ENCODE measurements around the gene ERBB2.
"Not testable (repeated sequence)": the region's sequence is repeated elsewhere in the genome, so short reads cannot be mapped to it uniquely, and the experiment has no call there.

Gene ERBB2

DNA sequence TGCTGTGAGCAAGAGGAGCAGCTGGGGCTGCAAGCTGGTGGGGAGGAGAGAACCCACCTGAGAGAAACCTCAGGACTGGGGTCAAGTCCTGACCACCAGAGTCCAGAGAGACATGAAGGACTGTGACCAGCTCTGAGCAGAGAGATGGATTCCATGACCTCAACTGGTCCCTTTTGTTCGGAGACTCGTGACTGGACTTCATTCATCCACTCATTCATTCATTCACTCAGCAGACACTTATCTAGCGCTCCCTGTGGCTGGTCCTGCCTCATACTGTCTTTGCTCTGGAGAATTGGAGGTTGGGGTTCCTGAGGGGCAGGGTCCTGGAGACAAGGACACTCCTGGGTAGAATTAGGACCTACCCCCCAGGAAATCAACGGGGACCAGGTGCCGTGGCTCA is 4.0 kb downstream of the ERBB2 start:
- DNase-seq (ENCODE audit: low read depth) = no peak

DNA sequence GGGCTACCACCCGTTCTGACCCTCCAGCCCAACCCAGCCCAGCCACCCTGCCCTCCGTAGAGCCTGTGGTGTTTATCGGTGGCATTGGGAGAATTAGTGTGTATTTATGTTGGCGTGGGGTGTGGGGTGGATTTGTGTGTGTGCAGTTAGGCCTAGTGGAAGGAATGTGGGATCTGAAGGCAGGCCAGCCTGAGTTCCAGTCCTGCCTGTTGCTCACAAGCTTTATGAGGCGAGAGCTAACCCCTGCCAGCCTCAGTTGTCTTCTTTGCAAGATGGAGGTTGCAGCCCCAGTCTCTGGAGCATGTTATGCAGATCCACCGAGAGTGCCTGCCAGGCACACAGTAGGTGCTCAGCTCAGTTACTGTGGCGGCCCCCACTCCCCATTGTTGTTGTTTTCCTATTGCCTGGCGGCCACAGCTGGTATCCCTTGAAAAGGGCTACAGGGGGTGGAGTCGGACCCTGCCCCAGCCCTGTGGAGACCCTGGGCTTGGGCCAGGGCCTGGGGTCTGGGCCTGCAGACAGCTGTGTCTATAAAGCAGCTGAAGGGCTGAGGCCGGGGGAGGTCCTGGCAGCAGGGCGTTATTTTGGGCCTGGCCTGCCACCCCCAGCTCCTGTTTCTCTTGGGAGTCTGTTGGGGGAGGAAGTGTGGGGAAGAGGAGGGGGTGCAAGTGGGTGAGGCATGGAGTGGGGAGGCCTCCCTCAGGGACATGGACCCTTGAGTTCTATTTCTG is 5.1 kb downstream of the ERBB2 start:
- DNase-seq (ENCODE audit: low read depth) = no peak

DNA sequence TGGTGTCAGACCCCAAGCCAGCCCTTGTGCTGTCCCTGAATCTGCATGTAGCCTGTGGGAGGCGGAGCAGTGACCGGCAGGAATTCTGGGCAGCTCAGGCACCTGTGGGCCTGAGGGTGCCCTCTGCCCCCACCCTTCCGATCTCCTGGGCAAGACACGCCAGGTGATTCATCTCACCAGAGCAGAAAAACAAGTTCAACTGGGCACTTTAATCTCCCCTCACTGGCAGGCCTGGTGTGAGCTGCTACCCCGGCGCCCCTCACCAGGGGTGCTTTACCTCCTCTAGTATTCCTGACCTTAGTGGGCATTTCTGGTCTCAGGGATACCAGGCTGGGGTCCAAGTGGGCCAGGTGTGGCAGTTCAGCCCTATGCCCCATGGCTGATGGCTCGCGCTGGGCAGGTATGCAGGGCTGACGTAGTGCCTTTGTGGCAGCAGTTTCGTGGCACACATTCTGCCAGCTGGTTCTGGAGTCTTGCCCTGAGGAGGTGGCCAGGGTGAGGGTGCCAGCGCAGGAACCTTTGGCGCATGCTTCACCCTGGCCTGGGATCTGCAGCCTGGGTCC is 6.0 kb downstream of the ERBB2 start:
- DNase-seq (ENCODE audit: low read depth) = no peak

DNA sequence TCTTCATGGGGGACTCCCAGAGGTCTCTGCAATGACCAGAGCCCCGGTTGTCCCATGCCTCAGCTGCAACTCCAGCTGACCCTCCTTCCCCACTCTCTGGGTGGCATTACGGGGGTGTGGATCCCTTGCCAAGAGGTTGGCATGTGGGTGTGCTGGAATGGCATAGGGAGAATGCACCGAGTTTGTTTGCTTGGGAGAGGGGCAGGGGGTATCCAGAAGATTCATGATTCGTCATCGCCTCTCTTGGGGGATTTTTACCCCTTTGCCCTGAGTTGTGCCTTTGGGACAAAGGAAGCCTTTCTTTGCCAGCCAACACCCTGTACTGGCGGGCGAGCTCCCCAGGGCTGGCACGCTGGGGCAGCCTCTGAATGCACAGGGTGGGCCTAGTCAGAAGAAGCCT is 6.5 kb downstream of the ERBB2 start:
- no peak for DNase-seq (ENCODE audit: low read depth)

DNA sequence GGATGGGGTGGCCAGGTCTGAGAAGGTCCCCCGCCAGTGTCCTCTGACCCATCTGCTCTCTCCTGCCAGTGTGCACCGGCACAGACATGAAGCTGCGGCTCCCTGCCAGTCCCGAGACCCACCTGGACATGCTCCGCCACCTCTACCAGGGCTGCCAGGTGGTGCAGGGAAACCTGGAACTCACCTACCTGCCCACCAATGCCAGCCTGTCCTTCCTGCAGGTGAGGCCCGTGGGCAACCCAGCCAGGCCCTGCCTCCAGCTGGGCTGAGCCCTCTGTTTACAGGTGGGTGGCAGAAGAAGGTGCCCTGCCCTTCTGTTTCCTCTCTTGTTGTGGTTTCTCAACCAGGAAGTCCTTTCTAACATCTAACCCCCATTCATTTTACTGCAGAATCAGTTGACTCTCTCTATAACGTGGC is 7.1 kb downstream of the ERBB2 start:
- no peak for DNase-seq (ENCODE audit: low read depth)

DNA sequence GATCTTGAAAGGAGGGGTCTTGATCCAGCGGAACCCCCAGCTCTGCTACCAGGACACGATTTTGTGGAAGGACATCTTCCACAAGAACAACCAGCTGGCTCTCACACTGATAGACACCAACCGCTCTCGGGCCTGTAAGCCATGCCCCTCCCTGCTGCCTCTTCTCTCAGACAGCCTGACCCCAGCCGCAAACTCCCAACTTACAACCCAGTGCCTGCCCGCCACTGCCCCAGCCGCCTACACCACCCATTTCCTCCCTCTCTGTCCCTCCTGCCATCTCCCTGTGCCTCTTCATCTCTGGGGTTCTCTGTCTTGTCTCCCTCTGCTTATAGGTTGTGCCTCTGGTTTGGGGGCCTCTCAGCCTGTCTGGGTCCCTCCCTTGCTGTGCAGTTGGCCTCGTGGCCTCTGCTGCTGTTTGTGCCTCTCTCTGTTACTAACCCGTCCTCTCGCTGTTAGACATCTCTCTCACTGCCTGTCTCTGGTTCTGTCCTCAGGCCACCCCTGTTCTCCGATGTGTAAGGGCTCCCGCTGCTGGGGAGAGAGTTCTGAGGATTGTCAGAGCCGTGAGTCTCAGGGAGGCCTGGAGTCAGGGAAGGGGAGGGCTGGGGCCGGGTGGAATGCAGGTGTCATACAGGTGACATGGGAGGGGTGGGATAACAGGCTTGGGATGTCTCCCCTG is 9.6 kb downstream of the ERBB2 start:
- DNase-seq (ENCODE audit: low read depth) = no peak

DNA sequence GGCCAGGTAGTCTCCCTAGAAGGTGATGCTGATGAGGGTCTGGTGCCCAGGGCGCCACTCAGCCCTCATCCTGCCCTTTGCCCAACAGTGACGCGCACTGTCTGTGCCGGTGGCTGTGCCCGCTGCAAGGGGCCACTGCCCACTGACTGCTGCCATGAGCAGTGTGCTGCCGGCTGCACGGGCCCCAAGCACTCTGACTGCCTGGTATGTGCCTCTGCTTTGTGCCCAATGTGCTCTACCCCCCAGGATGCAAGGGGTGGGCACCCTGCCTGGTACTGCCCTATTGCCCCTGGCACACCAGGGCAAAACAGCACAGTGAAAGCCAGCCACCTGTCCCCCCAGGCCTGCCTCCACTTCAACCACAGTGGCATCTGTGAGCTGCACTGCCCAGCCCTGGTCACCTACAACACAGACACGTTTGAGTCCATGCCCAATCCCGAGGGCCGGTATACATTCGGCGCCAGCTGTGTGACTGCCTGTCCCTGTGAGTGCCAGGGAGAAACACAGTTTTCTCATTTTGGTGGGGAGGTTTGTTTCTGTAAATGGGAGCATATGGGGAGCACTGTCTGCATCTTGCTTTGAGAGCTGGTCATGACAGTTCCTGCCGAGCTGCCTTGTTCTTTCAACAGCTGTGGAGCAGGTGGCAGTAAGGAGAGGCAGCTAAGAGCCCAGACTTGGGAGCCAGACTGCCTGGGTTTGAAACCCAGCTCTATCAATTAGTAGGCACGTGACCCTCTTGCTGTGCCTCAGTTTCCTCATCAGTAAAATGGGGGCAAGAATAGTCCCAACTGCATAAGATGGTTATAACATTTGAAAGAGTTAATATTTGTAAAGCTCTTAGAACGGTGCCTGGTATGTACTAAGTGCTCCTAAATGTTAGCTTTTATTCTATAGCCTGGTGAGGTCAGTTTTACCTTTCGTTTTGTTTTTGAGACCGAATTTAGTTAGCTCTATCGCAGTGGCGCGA is 10.4 kb downstream of the ERBB2 start:
- DNase-seq (ENCODE audit: low read depth) = no peak

DNA sequence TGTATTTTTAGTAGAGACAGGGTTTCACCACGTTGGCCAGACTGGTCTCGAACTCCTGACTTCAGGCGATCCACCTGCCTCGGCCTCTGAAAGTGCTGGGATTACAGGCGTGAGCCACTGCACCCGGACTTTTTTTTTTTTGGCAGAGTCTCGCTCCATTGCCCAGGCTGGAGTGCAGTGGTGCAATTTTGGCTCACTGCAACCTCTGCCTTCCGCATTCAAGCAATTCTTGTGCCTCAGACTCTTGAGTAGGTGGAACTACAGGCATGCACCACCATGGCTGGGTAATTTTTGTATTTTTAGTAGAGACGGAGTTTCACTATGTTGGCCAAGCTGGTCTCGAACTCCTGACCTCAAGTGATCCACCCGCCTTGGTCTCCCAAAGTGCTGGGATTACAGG is 11.2 kb downstream of the ERBB2 start:
- not testable (repeated sequence) for DNase-seq (ENCODE audit: low read depth)

DNA sequence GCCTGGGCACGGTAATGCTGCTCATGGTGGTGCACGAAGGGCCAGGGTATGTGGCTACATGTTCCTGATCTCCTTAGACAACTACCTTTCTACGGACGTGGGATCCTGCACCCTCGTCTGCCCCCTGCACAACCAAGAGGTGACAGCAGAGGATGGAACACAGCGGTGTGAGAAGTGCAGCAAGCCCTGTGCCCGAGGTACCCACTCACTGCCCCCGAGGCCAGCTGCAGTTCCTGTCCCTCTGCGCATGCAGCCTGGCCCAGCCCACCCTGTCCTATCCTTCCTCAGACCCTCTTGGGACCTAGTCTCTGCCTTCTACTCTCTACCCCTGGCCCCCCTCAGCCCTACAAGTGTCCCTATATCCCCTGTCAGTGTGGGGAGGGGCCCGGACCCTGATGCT is 12.0 kb downstream of the ERBB2 start:
- no peak for DNase-seq (ENCODE audit: low read depth)

DNA sequence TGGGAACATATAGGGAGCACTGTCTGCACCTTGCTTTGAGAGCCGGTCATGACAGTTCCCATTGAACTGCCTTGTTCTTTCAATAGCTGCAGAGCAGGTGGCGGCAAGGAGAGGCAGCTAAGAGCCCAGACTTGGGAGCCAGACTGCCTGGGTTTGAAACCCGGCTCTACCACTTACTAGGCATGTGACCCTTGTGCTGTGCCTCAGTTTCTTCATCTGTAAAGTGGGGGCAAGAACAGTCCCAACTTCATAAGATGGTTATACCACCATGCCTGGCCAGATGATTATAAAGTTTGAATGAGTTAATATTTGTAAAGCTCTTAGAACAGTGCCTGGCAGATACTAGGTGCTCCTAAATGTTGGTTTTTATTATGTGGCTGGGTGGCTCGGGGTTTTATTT is 14.4 kb downstream of the ERBB2 start:
- DNase-seq (ENCODE audit: low read depth) = no peak

DNA sequence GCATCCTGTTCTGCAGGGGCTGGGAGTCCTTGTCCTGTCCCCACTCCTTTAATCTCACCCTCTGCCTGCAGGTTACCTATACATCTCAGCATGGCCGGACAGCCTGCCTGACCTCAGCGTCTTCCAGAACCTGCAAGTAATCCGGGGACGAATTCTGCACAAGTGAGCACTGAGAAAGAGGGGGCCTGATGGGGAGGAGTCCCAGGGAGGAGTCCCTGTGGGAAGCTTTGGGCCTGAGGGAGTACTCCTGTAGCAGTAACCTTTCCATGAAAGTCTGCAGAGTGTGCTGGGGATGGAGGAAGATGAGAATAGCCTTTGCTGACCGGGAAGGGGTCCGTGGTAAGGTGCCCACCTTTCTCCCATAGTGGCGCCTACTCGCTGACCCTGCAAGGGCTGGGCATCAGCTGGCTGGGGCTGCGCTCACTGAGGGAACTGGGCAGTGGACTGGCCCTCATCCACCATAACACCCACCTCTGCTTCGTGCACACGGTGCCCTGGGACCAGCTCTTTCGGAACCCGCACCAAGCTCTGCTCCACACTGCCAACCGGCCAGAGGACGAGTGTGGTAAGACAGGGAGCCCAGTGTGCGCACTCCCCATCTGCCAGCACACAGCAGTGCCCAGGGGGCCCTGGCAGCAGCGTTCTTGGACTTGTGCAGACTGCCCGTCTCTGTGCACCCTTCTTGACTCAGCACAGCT is 15.7 kb downstream of the ERBB2 start:
- no peak for DNase-seq (ENCODE audit: low read depth)

DNA sequence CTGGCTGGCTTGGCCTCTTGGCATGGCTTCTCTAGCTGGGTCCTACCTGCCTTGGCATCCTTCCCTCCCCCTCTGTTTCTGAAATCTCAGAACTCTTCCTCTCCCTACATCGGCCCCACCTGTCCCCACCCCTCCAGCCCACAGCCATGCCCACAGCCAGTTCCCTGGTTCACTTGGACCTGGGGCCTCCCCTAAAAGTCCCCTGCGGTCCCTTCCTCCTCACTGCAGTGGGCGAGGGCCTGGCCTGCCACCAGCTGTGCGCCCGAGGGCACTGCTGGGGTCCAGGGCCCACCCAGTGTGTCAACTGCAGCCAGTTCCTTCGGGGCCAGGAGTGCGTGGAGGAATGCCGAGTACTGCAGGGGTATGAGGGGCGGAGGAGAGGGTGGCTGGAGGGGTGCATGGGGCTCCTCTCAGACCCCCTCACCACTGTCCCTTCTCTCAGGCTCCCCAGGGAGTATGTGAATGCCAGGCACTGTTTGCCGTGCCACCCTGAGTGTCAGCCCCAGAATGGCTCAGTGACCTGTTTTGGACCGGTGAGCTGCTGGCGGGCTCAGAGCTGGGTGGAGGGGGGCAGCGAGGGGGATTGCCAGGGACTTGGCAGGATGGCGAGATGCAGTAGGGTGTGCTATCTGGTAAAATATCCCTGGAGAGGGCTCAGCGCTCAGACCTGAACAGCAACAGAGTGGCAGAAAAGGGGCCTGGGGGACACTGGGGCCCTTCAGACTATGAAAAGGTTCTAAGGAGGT is 16.4 kb downstream of the ERBB2 start:
- DNase-seq (ENCODE audit: low read depth) = no peak

DNA sequence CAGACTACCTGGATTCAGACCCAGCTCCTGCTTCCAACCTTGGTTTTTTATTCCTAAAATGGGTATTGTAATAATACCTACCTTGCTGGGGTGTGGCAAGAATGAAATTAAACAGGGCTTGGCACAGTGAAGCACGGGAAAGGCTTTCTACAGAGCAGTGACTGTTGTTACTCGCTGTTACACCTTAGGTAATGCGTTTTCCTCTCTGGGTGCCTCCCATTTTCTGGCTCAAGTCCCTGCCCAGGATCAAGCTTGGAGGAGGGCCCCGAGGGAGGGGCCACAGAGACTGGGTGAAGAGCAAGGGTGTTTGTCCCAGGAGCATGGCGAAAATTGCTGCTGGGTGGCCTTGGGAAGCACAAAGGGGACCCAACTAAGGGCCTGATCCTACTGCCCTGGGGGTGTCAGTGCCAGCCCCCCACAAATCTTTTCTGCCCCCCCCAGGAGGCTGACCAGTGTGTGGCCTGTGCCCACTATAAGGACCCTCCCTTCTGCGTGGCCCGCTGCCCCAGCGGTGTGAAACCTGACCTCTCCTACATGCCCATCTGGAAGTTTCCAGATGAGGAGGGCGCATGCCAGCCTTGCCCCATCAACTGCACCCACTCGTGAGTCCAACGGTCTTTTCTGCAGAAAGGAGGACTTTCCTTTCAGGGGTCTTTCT is 17.1 kb downstream of the ERBB2 start:
- no peak for DNase-seq (ENCODE audit: low read depth)

DNA sequence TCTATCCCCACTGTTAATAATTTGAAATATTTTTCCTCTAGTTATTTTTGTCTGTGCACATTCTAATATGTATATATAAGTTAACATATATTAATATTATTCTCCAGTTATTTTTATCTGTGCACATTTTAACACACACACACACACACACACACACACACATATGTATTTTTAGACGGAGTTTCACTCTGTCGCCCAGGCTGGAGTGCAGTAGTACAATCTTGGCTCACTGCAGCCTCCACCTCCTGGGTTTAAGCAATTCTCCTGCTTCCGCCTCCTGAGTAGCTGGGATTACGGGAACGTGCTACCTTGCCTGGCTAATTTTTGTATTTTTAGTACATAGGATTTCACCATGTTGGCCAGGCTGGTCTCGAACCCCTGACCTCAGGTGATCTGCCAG is 17.8 kb downstream of the ERBB2 start:
- no peak for DNase-seq (ENCODE audit: low read depth)

DNA sequence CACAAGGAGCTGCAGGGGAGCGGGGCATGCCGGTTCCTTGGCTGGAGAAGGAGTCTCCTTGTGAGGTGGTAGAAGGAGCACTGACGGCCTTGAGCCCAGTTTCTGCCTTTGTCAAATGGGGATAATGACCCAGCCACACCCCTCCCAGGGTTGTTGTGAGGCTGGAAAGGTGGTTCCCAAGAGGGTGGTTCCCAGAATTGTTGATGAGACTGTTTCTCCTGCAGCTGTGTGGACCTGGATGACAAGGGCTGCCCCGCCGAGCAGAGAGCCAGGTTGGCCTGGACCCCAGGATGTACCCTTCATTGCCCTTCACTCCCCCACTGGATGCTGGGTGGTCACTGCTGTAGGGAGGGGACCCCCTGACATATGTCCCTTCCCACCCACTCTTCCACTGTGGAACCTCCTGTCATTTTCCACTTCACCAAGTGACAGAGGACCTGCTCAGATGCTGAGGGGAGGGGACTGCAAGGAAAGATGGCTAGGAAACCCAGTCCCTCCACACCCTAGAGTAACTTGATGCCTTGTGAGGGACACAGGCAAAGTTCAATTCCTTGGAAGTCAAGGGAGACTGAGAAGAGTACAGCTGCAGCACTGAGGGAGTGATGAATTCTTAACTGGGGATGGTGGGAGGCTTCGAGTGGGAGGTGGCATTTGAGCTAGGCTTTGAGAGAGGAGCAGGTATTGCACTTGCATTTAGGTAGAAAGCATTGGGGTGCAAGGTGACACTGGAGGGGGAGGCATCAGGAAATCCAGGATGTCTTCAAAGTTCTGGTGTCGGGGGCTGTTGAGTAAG is 19.9 kb downstream of the ERBB2 start:
- no peak for DNase-seq (ENCODE audit: low read depth)

DNA sequence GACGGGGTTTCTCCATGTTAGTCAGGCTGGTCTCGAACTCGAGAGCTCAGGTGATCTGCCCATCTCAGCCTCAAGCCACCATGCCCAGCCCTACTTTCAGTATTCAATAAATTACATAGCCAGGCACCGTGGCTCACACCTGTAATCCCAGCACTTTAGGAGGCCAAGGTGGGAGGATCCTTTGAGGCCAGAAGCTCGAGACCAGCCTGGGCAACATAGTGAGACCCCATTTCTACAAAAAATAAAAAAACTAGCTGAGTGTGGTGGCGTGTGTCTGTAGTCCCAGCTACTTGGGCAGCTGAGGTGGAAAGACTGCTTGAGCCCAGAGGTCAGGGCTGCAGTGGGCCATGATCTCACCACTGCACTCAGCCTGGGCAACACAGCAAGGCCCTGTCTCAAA is 22.2 kb downstream of the ERBB2 start:
- no peak for DNase-seq (ENCODE audit: low read depth)

DNA sequence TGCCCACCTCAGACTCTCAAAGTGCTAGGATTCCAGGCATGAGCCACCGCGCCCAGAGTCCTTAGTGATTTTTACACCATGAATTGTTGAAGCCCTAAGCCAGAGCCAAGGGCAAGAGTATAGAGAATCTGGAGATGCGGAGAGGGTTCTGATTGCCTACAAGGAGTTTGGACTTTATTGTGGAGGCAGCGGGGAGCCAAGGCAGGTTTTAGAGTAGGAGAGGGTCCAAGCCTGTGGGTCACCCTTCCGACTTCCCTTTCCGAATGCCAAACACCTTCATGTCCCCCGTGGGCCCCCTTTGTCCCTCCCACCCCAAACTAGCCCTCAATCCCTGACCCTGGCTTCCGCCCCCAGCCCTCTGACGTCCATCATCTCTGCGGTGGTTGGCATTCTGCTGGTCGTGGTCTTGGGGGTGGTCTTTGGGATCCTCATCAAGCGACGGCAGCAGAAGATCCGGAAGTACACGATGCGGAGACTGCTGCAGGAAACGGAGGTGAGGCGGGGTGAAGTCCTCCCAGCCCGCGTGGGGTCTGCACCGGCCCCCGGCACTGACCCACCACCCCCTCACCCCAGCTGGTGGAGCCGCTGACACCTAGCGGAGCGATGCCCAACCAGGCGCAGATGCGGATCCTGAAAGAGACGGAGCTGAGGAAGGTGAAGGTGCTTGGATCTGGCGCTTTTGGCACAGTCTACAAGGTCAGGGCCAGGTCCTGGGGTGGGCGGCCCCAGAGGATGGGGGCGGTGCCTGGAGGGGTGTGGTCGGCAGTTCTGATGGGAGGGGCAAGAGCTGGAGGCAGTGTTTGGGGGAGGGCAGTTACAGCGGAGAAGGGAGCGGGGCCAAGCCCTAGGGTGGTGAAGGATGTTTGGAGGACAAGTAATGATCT is 23.3 kb downstream of the ERBB2 start:
- DNase-seq (ENCODE audit: low read depth) = no peak

DNA sequence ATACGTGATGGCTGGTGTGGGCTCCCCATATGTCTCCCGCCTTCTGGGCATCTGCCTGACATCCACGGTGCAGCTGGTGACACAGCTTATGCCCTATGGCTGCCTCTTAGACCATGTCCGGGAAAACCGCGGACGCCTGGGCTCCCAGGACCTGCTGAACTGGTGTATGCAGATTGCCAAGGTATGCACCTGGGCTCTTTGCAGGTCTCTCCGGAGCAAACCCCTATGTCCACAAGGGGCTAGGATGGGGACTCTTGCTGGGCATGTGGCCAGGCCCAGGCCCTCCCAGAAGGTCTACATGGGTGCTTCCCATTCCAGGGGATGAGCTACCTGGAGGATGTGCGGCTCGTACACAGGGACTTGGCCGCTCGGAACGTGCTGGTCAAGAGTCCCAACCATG is 24.9 kb downstream of the ERBB2 start:
- DNase-seq (ENCODE audit: low read depth) = no peak

DNA sequence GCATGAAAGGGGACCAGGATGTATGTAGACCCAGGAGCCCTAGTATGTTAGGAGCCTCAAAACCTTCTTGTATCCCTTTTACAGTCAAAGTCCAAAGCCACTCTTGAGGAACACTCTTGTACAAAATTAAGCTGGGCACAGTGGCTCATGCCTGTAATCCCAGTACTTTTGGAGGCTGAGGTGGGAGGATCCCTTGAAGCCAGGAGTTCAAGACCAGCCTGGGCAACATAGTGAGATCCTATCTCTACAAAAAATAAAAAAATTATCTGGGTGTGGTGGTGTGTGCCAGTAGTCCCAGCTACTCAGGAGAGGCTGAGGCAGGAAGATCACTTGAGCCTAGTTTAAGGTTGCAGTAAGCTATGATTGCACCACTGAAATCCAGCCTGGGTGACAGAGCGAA is 26.1 kb downstream of the ERBB2 start:
- not testable (repeated sequence) for DNase-seq (ENCODE audit: low read depth)
